ENCODE data around the gene PARM1.

PARM1 gene

DNA sequence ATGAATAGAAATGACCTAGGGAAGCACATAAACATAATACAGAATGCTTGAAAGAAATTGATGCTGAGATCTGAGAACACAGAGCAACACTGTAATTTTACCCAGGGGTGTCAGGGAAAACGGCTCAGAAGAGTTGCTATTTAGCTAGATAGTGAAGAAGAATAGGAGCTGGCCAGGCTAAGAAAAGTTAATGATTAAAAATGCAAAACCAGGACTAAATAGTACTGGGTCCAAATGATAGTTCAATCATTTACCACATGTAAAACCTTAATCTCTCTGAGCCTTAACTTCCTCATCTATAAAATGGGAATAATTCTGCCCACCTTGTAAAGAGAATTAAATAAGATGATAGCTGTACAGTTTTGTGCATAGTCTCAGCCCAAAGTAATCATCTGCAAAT lies 97.1 kb downstream of the PARM1 start:
- no peak for DNase-seq (ENCODE audit: low read depth, low spot score)

DNA sequence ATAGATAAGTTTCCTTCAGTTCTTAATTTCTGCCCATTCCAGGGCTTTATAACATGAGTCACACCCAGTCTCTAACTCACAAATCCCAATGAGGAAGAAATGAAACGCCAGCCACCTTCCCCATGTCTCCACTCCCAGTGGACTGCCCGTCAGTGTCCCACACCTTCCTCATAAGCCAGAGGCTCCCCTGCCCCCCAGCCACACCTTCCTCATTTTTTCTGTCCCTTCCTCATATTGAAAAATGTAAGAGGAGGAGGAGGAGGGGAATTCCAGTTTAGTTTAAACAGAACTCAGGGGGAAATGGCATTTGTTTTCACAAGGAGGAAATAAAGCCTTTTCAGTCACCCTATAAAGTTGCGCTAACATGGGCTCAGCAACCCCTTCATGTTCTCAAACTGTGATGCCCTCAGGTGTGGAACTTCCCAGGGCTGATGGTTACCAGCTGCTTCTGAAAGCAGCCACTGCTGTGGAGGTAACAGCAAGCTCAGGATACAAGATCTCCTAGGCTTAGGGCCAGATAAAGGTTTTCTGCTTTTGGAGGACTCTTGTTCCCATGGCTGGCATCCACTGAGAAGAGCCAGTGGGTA lies 97.8 kb downstream of the PARM1 start:
- no peak for DNase-seq (ENCODE audit: low read depth, low spot score)

DNA sequence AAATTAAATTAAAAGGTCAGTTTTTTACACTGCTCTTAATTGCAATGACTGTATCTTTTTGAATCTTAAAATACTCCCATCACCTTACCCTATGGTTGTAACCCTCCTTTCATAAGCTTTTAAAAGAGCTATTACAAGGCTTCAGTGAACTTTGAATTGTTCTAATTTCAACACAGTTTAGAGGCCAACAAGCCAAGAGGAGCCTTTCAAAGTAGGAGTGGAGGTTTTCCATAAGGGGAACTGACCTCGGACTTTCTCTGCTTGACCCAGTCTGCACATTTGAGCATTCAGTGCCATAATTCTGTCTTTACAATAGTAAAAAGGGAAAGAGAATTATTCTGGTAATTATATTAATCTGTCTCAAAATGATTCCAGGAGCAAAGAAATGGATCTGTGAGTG lies 98.9 kb downstream of the PARM1 start:
- no peak for DNase-seq (ENCODE audit: low read depth, low spot score)

DNA sequence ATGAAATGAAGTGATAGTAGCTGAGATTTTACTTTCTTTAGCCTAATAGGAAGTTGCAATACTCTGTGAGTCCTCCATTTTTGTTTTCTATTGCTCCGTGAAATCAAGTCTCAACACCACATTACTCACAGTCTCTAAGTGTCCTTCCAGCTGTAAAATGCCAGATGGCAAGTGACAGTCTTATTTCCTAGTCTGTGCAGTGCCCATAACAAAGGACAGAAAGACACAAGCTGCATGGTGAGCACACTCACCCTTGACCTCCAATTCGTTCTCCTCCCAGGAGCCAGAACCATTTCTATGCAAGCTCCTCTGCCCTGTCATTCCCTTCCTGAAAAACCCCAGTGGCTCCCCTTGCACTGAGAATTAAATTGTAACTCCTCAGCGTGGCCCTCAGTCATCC lies 101.6 kb downstream of the PARM1 start:
- no peak for DNase-seq (ENCODE audit: low read depth, low spot score)

DNA sequence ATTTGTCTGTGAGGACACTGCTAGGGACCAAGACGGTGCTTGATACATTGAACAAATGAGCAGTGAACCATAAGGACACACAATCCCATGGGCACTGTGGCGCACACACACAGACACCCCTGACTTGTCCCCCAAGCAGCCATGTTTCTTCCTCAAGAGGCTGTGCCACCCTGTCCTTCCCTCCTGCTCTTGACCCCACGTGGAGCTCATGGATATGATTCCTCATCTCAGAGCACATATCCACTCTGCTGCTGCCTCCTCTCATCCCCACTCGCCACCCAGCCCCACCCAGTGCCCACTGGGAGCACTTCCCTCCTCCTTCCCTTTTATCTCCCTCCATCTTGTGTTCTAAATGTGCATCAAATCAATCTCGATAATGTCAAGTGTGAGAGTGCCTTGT lies 102.4 kb downstream of the PARM1 start:
- no peak for DNase-seq (ENCODE audit: low read depth, low spot score)

- DNase-seq (ENCODE audit: low read depth, low spot score) = no peak
Observed at GRCh38 chr4:75036046-75036830, 103.3 kb downstream of the PARM1 start.

GRCh38 chr4:75037252-75037651 lies 104.3 kb downstream of the PARM1 start:
- no peak for DNase-seq (ENCODE audit: low read depth, low spot score)

GRCh38 chr4:75038376-75038775 lies 105.5 kb downstream of the PARM1 start:
- no peak for DNase-seq (ENCODE audit: low read depth, low spot score)

GRCh38 chr4:75040703-75041102 lies 107.8 kb downstream of the PARM1 start:
- DNase-seq (ENCODE audit: low read depth, low spot score) = no peak

- DNase-seq (ENCODE audit: low read depth, low spot score) = no peak
Observed at GRCh38 chr4:75042601-75043208, 109.8 kb downstream of the PARM1 start.

DNA sequence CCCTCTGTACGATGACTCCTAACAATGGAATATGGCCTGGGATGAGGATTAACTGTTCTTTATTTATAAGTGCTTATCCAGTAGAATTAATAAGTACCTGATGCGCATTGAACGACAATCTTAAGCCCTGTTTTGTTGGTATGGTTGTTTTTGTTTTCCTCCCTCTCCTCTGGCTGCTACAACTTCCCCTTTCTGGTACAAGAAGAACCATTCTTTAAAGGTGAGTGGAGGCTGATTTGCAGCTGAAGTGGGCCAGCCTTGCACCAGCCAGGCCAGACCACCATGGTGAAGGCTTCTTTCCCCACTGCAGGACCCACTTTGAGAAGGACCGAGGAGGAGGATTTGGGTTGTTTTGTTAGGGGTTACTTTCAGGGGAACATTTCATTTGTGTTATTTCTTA lies 113.3 kb downstream of the PARM1 start:
- DNase-seq (ENCODE audit: low read depth, low spot score) = no peak

- no peak for DNase-seq (ENCODE audit: low read depth, low spot score)
Observed at GRCh38 chr4:75046641-75047040, 113.7 kb downstream of the PARM1 start.

DNA sequence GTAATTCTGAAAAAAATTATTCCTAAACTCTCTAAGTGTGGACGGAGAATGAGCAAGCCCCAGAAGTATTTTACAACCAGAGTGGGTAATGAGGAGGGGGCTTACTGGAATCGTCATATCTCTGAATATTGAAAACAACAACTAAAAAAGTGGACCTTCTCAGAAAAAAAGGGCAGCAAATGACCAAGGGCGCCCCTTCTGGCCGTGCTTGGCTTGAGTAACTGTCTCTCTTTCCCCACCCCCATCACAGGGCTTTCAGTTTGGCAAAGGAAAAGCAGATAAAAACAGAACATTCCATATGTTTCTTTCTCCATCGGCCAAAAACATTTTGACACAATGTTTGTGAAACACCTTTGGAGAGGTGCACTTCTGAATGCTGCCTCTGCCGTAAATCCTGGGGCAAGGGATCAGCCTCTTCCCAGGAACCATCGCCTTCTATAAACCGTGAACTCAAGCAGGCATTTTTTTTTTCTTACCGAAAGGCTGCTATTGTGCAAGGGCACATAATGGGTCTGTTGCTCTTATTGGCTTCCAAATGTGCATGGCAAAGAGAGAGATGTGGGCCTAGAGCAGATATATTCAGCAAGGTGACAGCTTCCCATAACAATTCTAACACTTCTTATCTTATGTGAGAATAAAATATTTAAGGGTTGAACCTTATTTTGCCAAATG lies 115.4 kb downstream of the PARM1 start:
- peak; percentile 14 for DNase-seq (ENCODE audit: low read depth, low spot score)

DNA sequence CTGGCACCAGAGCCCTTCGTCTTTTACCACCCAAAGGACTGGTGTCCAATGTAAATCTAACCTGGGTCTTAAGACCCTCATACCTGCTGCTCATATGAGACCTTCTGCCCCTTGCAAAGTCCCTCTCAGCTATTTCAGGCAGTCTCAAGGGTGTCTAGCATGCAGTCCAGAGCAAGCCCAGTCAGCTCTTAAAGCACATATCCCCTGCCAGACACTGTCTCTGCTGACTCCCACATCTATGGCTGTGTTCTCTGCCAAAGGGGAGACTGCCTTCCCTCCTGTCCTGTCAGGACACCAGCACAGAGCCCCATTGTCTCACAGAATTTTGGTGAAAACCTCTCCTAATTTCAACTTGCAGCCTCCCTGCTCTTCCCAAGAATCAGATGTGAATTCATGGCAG lies 118.5 kb downstream of the PARM1 start:
- DNase-seq (ENCODE audit: low read depth, low spot score) = no peak

DNA sequence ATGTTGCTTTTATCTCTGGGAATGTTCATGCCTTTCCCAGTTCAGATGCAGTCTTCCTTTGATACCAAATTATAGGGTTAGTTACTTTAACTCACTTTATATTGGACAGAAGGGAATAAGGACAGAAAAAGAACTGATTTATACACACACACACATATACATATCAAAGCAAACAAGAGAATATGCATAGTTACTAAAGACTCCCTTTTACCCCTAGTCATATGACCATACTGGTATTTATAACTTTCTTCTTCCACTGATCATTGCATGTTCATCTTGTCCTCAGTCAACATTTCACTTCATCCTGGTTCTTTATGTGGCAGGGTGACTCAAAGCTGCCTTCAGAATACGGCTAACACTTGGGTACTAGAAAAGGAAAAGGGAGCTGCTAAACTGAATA lies 120.4 kb downstream of the PARM1 start:
- no peak for DNase-seq (ENCODE audit: low read depth, low spot score)

DNA sequence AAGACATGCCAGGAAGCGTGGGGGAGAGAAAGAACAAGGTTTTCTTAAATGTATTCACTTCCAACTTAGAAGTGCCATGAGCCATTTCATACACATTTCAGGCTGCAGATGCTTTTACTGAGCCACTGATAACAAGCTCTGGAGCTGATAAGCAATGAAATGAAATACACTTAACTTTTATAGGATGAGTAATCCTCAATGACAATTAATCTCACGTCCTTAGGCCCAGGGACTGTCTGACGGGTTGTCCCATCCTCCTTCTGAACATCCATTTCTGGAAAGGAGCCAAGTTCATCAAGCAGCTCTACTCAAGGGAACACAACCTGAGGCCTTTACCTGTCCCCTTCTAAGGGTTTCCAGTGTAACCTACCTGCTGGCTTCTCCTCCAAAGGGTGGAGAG lies 121.2 kb downstream of the PARM1 start:
- DNase-seq (ENCODE audit: low read depth, low spot score) = no peak

- DNase-seq (ENCODE audit: low read depth, low spot score) = no peak
Observed at GRCh38 chr4:75056277-75056676, 123.4 kb downstream of the PARM1 start.

- no peak for DNase-seq (ENCODE audit: low read depth, low spot score)
Observed at GRCh38 chr4:75057369-75057768, 124.5 kb downstream of the PARM1 start.

GRCh38 chr4:75058486-75058885 lies 125.6 kb downstream of the PARM1 start:
- DNase-seq (ENCODE audit: low read depth, low spot score) = no peak

GRCh38 chr4:75063433-75063832 lies 130.5 kb downstream of the PARM1 start:
- no peak for DNase-seq (ENCODE audit: low read depth, low spot score)

DNA sequence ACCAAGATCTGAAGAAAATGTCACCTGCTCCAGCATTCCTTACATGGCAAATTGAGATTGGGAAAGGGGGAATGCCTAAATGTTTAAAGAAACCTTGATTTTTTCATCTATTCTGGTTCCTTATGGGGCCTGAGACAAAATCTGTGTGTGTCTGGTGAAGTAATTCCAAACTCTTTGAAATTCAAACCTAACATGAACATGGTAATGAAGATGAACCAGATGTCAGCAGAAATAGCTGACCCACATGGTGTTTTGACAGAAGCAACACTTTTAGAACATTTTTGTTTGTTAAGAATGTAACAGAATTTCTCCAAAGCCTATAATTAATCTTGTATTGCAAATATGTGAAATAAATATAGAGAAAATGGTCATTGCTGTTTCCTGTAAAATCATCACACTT lies 133.0 kb downstream of the PARM1 start:
- DNase-seq (ENCODE audit: low read depth, low spot score) = no peak

DNA sequence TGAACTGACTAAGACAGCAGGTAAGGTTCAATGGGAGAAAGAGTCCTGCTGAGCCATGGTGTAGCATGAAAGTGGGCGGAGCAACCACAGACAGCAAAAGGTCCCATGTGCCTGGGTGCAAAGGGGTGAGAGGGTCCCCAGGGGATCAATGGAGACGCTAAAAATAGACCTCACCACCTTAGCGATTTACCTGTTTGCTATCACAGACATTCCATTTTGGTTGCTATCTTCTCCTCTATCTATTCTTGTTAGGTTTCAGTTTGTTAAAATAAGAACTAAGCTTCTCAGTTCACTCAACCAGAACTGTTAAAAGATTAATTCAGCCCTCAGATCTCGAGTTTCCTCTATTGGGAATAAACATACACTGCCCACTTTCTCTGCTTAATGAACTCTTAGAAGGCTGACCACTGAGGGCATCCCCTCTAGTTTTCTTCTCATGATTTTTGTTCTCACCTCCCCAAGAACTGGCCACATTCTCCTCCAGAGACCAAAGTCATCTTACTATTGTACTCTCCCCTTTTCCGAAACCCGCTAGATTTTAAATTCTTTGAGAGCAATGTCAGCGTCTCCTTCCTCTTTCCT lies 136.7 kb downstream of the PARM1 start:
- DNase-seq (ENCODE audit: low read depth, low spot score) = no peak

Data from ELF-1 (cell line).